Fibroblast of skin of left quadriceps (primary cell): ENCODE results near the gene CLECL1.
"Not testable (repeated sequence)": the region's sequence is repeated elsewhere in the genome, so short reads cannot be mapped to it uniquely, and the experiment has no call there.

Experiments
- DNase-seq, 2 experiments: peaks; one replicate each; pipeline ENCODE4 v3.0.0-alpha.2; 2013; ENCODE audit warnings: low read depth in 2 of 2

The CLECL1 gene

DNA sequence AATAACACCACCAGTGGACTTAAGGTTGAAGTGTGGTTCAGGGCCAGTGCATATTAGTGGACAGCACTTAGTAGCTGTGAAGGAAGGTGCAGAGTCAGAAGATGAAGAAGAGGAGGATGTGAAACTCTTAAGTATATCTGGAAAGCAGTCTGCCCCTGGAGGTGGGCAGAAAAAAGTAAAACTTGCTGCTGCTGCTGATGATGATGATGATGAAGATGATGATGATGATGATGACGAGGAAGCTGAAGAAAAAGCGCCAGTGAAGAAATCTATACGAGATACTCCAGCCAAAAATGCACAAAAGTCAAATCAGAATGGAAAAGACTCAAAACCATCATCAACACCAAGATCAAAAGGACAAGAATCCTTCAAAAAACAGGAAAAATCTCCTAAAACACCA is 37.2 kb downstream of the CLECL1 start:
- DNase-seq: not testable (repeated sequence)

DNA sequence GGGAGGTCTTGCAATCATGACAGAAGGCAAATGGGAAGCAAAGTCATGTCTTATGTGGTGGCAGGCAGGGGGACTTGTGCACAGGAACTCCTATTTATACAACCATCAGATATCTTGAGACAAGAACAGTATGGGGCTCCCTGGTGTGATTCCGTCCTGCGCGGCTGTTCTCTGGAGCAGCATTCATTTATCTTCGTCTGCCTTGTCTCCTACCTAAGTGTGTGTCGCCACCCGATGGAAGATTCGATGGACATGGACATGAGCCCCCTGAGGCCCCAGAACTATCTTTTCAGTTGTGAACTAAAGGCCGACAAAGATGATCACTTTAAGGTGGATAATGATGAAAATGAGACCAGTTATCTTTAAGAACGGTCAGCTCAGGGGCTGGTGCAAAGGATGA is 37.7 kb downstream of the CLECL1 start:
- DNase-seq: not testable (repeated sequence)

DNA sequence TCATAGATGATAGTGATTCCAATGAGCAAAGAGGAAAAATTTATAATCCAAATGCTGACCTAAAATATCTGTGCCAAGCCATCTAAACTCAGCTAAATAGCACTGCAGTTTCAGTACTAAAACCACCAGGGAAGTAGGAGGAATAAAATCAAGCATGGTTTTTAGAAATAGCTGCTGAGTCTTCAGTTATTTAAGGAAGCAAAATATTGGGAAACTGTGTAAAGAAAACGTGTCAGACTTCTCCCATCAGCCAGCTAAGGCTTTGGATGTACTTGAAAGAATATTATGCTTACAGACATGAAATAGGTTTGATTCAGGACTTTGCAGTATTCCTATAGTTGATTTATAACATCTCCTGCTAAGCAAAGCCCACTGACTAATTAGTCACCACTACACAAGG is 38.7 kb downstream of the CLECL1 start:
- DNase-seq: no peak

DNA sequence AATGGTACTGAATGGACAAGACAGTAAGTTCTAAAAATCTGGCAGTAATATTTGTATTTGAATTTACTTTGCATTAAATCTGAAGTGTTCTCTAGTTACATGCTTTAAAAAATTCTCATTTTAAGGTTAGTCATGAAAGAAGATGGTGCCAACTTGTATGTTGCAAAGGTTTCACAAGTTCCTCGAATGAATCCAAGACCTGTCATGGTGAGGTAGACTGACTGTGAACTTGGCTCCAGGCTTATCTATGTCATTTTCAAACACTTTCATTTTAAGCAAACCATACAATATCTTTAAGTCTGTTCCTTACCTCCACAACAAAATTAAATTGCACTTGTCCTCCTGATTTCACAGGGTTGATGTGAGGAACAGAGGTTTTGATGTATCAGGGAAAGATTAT is 40.0 kb downstream of the CLECL1 start:
- no peak for DNase-seq

DNA sequence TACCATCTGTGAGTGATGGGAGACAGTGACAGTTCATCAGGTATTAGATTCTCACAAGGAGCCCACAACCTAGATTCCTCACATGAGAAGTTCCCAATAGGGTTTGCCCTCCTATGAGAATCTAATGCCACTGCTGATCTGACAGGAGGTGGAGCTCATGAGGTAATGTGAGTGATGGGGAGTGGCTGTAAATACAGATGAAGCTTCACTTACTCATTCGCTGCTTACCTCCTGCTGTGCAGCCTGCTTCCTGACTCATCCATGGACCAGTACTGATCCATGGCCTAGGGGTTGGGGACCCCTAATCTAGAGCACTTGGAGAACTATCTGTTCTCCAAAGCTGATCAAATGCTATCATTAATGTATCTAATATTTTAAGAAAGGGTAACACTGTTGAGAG is 45.7 kb downstream of the CLECL1 start:
- peak in 1 of 2 experiments; percentile 20 for DNase-seq

DNA sequence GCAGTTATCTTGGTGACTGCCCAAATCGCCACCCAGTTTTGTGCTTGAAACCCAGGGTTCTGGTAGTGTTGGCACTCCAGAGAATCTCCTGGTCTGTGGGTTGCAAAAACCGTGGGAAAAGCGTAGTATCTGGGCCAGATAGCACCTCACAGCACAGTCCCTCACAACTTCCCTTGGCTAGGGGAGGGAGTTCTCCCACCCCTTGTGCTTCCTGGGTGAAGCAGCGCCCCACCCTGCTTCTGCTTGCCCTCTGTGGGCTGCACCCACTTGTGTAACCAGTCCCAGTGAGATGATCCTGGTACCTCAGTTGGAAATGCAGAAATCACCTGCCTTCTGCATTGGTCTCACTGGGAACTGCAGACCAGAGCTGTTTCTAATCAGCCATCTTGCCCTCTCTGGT is 47.0 kb downstream of the CLECL1 start:
- no peak for DNase-seq

DNA sequence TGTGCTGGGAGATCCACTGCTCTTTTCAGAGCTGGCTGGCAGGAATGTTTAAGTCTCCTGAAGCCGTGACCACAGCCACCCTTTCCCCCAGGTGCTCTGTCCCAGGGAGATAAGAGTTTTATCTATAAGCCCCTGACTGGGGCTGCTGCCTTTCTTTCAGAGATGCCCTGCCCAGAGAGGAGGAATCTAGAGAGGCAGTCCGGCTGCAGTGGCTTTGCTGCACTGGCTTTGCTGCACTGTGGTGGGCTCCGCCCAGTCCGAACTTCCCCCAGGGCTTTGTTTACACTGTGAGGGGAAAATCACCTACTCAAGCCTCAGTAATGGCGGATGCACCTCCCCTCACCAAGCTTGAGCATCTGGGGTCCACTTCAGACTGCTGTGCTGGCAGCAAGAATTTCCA is 47.5 kb downstream of the CLECL1 start:
- DNase-seq: not testable (repeated sequence)

DNA sequence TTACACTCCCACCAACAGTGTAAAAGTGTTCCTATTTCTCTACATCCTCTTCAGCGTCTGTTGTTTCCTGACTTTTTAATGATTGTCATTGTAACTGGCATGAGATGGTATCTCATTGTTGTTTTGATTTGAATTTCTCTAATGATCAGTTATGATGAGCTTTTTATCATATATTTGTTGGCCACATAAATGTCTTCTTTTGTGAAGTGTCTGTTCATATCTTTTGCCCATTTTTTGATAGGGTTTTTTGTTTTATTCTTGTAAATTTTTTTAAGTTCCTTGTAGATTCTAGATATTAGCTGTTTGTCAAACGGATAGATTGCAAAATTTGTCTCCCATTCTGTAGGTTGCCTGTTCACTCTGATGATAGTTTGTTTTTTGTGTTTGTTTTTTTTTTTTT is 49.9 kb downstream of the CLECL1 start:
- not testable (repeated sequence) for DNase-seq

DNA sequence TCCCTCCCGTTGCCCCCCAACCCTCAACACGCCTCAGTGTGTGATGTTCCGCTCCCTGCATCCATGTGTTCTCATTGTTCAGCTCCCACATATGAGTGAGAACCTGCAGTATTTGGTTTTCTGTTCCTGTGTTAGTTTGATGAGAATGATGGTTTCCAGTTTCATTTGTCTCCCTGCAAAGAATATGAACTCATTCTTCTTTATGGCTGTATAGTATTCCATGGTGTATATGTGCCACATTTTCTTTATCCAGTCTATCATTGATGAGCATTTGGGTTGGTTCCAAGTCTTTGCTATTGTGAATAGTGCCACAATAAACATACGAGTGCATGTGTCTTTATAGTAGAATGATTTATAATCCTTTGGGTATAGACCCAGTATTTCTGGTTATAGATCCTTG is 50.4 kb downstream of the CLECL1 start:
- DNase-seq: not testable (repeated sequence)

DNA sequence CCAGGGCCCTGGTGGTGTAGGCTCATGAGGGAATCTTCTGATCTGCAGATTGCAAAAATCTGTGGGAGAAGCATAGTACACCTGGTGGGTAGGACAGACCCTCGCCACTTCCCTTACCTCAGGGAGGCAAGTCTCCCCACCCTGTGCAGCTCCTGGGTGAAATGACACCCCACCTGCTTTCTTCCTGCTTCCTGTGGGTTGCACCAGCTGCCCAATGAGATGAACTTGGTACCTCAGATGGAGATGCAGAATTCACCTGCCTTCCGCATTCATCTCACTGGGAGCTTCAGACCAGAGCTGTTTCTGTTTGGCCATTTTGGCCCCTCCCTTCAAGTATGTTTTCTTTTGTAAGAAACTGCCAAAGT is 58.7 kb downstream of the CLECL1 start:
- DNase-seq: no peak

DNA sequence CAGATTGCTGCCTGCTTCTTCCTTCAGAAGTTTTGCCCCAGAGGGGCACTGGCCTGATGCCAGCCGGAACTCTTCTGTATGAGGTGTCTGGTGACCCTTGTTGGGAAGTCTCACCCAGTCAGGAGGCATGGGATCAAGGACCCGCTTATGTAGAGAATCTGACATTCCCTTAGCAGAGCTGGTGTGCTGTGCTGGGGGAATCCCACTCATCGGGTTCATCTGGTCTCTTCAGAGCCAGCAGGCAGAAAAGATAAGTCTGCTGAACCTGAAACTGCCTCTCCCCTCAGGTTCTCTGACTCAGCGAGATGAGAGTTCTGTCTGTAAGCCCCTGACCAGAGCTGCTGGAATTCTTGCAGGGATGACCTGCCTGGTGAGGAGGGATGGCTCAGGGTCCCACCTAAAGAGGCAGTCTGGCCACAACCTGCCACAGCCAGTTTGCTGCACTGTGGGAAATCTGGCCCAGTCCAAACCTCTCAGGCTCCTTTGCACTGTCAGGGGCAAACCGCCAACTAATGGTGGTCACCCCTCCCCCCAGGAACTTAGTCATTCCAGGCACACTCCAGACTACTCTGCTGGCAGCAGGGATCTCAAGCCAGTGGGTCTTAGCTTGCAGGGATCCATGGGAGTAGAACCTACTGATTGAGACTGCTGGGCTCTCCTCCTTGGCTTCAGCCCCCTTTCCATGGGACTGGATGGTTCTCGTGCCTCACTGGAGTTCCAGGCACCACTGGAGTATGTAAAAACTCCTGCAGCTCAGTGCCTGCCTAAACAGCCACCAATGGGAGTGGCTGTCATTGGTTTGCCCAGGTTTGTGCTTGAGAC is 59.3 kb downstream of the CLECL1 start:
- peak; percentile 81 to 84 for DNase-seq
